ENCODE results near the gene CCDC142.

DNA sequence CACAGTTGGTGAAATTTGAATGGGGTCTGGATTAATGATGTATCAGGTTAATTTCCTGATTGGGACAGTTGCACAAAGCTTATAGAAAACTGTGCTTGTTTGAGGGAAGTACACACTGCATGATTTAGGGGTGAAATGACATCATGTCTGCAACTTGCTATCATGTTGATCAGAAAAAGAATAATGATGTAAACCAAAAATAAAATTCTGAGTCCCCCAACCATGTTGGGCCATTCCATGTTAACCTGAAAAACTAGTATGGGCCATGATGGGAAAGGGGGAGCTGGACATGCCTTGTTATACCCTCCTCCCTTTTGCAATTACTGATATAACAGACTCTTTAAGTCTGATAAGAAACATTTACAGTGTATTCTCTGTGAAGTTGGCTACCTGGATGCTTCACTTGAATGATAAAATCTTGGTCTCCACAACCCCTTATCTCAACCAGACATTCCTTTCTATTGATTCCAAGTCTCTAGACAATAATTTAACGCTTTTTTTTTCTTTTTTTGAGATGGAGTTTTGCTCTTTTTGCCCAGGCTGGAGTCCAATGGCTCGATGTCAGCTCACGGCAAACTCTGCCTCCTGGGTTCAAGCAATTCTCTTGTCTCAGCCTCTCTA is 32.1 kb downstream of the CCDC142 start:
- no peak for TF ChIP-seq CTCF (IDR thresholded peaks at IDR 0.05)
- no peak for TF ChIP-seq POLR2A (IDR thresholded peaks at IDR 0.05)
- TF ChIP-seq EP300 (IDR thresholded peaks at IDR 0.05) = no peak
